HCT116 (cell line): Measurements from ENCODE around the gene COL15A1. TPM values are rescaled to one million over a fixed set of nuclear protein-coding genes. Genes with fewer than 3 reads are reported as not detected.

Experiments used
- ATAC-seq: fragments of 200-7000 bp; cut with Tn5 transposase; 2 replicates; pipeline ENCODE4 v1.9.1; 2020; ENCODE audit warnings: mild to moderate bottlenecking, moderate library complexity
- BruUV-seq: library from RNA; stranded (reverse); fragments of 400-500 nt; replicated peaks from 2 replicates; lab custom pipeline; 2021; lab: Mats Ljungman, UMichigan
- CTCF ChIA-PET: fragments of 300-600 bp; sonication (Branson Sonifier 250); formaldehyde crosslinking; loops from one replicate; lab custom pipeline; 2021; ENCODE audit warnings: antibody characterized with exemption; lab: Charles Lee
- POLR2A ChIA-PET: fragments of 300-600, 350-600 bp; sonication (Branson Sonifier 250); formaldehyde crosslinking; loops from one replicate; lab custom pipeline; 2021; ENCODE audit warnings: antibody characterized with exemption; lab: Charles Lee
- RAD21 ChIA-PET, 2 experiments: fragments of 300-600 bp; sonication (Branson Sonifier 250); formaldehyde crosslinking; loops; one replicate each; lab custom pipeline; 2023; ENCODE audit warnings: low total read pairs in 2 of 2; ENCODE audit not compliant: uncharacterized antibody in 2 of 2, unreplicated experiment in 2 of 2, low non-redundant PET in 1 of 2; lab: Charles Lee
- DNase-seq: peaks from one replicate; pipeline ENCODE4 v3.0.0-alpha.2; 2010; ENCODE audit warnings: low read depth, low spot score
- H2AFZ ChIP-seq: fragments of 200-600 bp; shearing (Covaris generic), sonication (generic); 2 replicates; pipeline ENCODE4 v1.6.1; 2017; ENCODE audit warnings: low read depth, mixed run types, mixed read lengths, antibody characterized with exemption, low read length; ENCODE audit not compliant: poor library complexity, severe bottlenecking
- H3K27ac ChIP-seq: 2 replicates; pipeline ENCODE4 v1.5.1; 2012; ENCODE audit warnings: low read depth, low read length
- H3K27me3 ChIP-seq: fragments of 200-600 bp; sonication (generic); 2 replicates; pipeline ENCODE4 v1.6.1; 2016; ENCODE audit warnings: mixed run types, low read length, mixed read lengths; ENCODE audit not compliant: insufficient read depth
- H3K36me3 ChIP-seq, 2 experiments: fragments of 200-500 bp in 1 of 2; fragments of 200-600 bp in 1 of 2; sonication (Bioruptor generic) in 1 of 2; sonication (generic) in 1 of 2; 2 replicates each; pipeline versions ENCODE4 v1.5.1 to v1.6.1; 2014 to 2016; ENCODE audit warnings: low read length in 2 of 2, inconsistent platforms in 1 of 2, mixed read lengths in 1 of 2, mixed run types in 1 of 2; ENCODE audit not compliant: insufficient read depth in 2 of 2, control insufficient read depth in 1 of 2
- H3K4me1 ChIP-seq, 2 experiments: fragments of 200-600 bp in 1 of 2; sonication (generic) in 1 of 2; 2 replicates each; pipeline versions ENCODE4 v1.5.1 to v1.6.1; 2012 to 2017; ENCODE audit warnings: low read length in 2 of 2, inconsistent platforms in 1 of 2, mild to moderate bottlenecking in 1 of 2, mixed read lengths in 1 of 2, mixed run types in 1 of 2, moderate library complexity in 1 of 2; ENCODE audit not compliant: insufficient read depth in 2 of 2, control insufficient read depth in 1 of 2
- H3K4me2 ChIP-seq: fragments of 200-600 bp; sonication (generic); 2 replicates; pipeline ENCODE4 v1.6.1; 2017; ENCODE audit warnings: mixed run types, low read length, mixed read lengths
- H3K4me3 ChIP-seq, 2 experiments: fragments of 200-600 bp in 1 of 2; sonication (generic) in 1 of 2; replicated peaks in 1 of 2; 2 replicates each; pipeline ENCODE4 v1.5.1; 2011 to 2016; ENCODE audit warnings: low read length in 2 of 2, control low read depth in 1 of 2, low read depth in 1 of 2, mild to moderate bottlenecking in 1 of 2, mixed read lengths in 1 of 2, mixed run types in 1 of 2
- H3K79me2 ChIP-seq: fragments of 200-600 bp; sonication (generic); 2 replicates; pipeline ENCODE4 v1.6.1; 2017; ENCODE audit warnings: mild to moderate bottlenecking, mixed run types, low read length, moderate library complexity, mixed read lengths; ENCODE audit not compliant: insufficient read depth
- H3K9ac ChIP-seq: fragments of 200-600 bp; sonication (generic); 2 replicates; pipeline ENCODE4 v1.6.1; 2016; ENCODE audit warnings: low read length, mixed read lengths
- H3K9me2 ChIP-seq: fragments of 200-600 bp; sonication (generic), shearing (Covaris generic); 2 replicates; pipeline ENCODE4 v1.6.1; 2017; ENCODE audit warnings: mixed run types, mild to moderate bottlenecking, moderate library complexity; ENCODE audit not compliant: insufficient read depth
- H3K9me3 ChIP-seq, 2 experiments: fragments of 200-500 bp in 1 of 2; fragments of 200-600 bp in 1 of 2; sonication (Bioruptor generic) in 1 of 2; sonication (generic) in 1 of 2; 2 replicates each; pipeline ENCODE4 v1.6.1; 2014 to 2017; ENCODE audit warnings: low read length in 2 of 2, mixed read lengths in 2 of 2, inconsistent platforms in 1 of 2, low read depth in 1 of 2, mild to moderate bottlenecking in 1 of 2, mixed run types in 1 of 2, moderate library complexity in 1 of 2; ENCODE audit not compliant: control insufficient read depth in 1 of 2, insufficient read depth in 1 of 2
- H4K20me1 ChIP-seq: fragments of 200-600 bp; sonication (generic), shearing (Covaris generic); 2 replicates; pipeline ENCODE4 v1.6.1; 2017; ENCODE audit warnings: mixed run types, mild to moderate bottlenecking, moderate library complexity; ENCODE audit not compliant: insufficient read depth
- ELF1 ChIP-seq: IDR thresholded peaks from 2 replicates; pipeline ENCODE4 v1.6.1; 2012; ENCODE audit warnings: low read depth, borderline replicate concordance
- EZH2 ChIP-seq: fragments of 200-600 bp; sonication (generic); IDR thresholded peaks from 2 replicates; pipeline ENCODE4 v1.6.1; 2017; ENCODE audit warnings: antibody characterized with exemption, mixed run types
- POLR2A ChIP-seq: IDR thresholded peaks from 2 replicates; pipeline ENCODE4 v1.7.0; 2011; ENCODE audit warnings: borderline replicate concordance; ENCODE audit not compliant: insufficient read depth, insufficient read length; ENCODE audit errors: extremely low read depth
- SP1 ChIP-seq: IDR thresholded peaks from 2 replicates; pipeline ENCODE4 v1.6.1; 2012; ENCODE audit warnings: low read depth
- TCF7L2 ChIP-seq: IDR thresholded peaks from 2 replicates; pipeline ENCODE4 v1.7.0; 2011; ENCODE audit warnings: borderline replicate concordance, inconsistent platforms; ENCODE audit not compliant: insufficient read depth, insufficient read length; ENCODE audit errors: extremely low read depth
- YY1 ChIP-seq: IDR thresholded peaks from 2 replicates; pipeline ENCODE4 v1.6.1; 2011; ENCODE audit warnings: low read length, low read depth, moderate library complexity, mild to moderate bottlenecking; ENCODE audit not compliant: insufficient replicate concordance; ENCODE audit errors: extremely low read depth
- ZFX ChIP-seq: fragments of 450-650 bp; IDR thresholded peaks from 2 replicates; pipeline ENCODE4 v1.6.1; 2017
- intact Hi-C: fragments of 100-400 bp; cut with micrococcal nuclease; formaldehyde crosslinking; loops from 2 replicates; pipeline ENCODE4 v1.10.0; 2022
- total RNA-seq: library from RNA; stranded (reverse); gene quantifications from one replicate; pipeline ENCODE4 v1.2.1, GENCODE V29; 2021; ENCODE audit not compliant: unreplicated experiment
- TF ChIP-seq, protein P1 (sequence below), 3 experiments: fragments of 200-600 bp in 1 of 3; sonication (generic) in 1 of 3; IDR thresholded peaks in 2 of 3; conservative IDR thresholded peaks in 1 of 3; 2 replicates each; pipeline ENCODE4 v1.5.1; 2012 to 2017; ENCODE audit warnings: low read depth in 2 of 3, low read length in 2 of 3, antibody characterized with exemption in 1 of 3, borderline replicate concordance in 1 of 3, control low read depth in 1 of 3, mild to moderate bottlenecking in 1 of 3, mixed read lengths in 1 of 3, mixed run types in 1 of 3, moderate library complexity in 1 of 3; ENCODE audit not compliant: insufficient read depth in 1 of 3
- TF ChIP-seq, protein P2 (sequence below): IDR thresholded peaks from 2 replicates; pipeline ENCODE4 v1.6.1; 2012
- TF ChIP-seq, protein P3 (sequence below): IDR thresholded peaks from 2 replicates; pipeline ENCODE4 v1.6.1; 2011; ENCODE audit warnings: mild to moderate bottlenecking, low read length, moderate library complexity; ENCODE audit not compliant: insufficient replicate concordance; ENCODE audit errors: extremely low read depth

COL15A1 gene
- total RNA-seq, 1 experiment from 2014 or later = 0.15 TPM

DNA sequence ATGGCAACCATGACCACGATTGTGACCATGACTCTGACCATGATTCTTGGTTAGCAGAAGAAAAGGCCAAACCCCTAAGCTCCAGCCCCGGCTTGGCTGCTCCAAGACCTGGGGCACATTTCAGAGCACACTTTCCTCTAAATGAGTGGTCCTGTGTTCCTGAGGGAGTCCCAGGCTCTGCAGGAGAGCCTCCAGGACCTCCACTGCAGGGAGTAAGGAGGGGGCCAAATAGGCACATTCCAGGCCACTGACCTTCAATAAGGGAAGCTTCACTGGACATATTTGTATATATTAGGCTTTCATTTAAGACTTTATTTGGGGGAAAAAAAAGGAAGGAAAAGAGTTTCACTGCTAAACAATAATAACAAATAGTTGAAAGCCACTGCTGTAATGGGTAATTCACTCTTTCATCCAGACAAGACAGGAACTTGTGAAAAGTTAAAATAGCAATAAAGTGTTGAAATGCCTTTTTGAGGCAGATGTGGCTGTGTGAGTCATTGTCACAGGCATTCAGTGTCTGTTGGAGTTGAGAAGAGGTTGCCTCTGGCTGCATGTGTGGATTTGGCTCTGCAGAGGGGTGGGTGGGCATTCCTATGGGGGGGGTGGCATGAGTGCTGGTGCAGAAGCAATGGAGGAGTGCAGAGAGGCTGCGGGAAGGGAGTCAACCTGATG is 97.3 kb downstream of the COL15A1 start:
- TF ChIP-seq, protein P1, sequence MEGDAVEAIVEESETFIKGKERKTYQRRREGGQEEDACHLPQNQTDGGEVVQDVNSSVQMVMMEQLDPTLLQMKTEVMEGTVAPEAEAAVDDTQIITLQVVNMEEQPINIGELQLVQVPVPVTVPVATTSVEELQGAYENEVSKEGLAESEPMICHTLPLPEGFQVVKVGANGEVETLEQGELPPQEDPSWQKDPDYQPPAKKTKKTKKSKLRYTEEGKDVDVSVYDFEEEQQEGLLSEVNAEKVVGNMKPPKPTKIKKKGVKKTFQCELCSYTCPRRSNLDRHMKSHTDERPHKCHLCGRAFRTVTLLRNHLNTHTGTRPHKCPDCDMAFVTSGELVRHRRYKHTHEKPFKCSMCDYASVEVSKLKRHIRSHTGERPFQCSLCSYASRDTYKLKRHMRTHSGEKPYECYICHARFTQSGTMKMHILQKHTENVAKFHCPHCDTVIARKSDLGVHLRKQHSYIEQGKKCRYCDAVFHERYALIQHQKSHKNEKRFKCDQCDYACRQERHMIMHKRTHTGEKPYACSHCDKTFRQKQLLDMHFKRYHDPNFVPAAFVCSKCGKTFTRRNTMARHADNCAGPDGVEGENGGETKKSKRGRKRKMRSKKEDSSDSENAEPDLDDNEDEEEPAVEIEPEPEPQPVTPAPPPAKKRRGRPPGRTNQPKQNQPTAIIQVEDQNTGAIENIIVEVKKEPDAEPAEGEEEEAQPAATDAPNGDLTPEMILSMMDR (IDR thresholded peaks at IDR 0.05 in 2 of 3, conservative IDR thresholded peaks at IDR 0.05 in 1 of 3; ENCODE audit: borderline replicate concordance in 1 of 3, insufficient read depth in 1 of 3, low read depth in 2 of 3, low read length in 2 of 3) = no peak
- TF ChIP-seq EZH2 (no peak), YY1 (no peak), ELF1 (no peak), SP1 (no peak), POLR2A (no peak), TCF7L2 (no peak), ZFX (no peak)
- TF ChIP-seq, protein P2, sequence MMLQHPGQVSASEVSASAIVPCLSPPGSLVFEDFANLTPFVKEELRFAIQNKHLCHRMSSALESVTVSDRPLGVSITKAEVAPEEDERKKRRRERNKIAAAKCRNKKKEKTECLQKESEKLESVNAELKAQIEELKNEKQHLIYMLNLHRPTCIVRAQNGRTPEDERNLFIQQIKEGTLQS = no peak
- TF ChIP-seq, protein P3, sequence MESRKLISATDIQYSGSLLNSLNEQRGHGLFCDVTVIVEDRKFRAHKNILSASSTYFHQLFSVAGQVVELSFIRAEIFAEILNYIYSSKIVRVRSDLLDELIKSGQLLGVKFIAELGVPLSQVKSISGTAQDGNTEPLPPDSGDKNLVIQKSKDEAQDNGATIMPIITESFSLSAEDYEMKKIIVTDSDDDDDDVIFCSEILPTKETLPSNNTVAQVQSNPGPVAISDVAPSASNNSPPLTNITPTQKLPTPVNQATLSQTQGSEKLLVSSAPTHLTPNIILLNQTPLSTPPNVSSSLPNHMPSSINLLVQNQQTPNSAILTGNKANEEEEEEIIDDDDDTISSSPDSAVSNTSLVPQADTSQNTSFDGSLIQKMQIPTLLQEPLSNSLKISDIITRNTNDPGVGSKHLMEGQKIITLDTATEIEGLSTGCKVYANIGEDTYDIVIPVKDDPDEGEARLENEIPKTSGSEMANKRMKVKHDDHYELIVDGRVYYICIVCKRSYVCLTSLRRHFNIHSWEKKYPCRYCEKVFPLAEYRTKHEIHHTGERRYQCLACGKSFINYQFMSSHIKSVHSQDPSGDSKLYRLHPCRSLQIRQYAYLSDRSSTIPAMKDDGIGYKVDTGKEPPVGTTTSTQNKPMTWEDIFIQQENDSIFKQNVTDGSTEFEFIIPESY = no peak
- no peak overlapping the region for H3K9ac ChIP-seq
- ATAC-seq (no peak), DNase-seq (no peak)
- POLR2A ChIA-PET = no interaction called here
- H4K20me1 ChIP-seq = no peaks in the 10 kb centered on the region
- no peaks in the 10 kb centered on the region for H3K4me1 ChIP-seq
- no peak overlapping the region for H3K4me2 ChIP-seq
- intact Hi-C loops = no loop called here
- BruUV-seq = no TSS peak
- no peaks in the 10 kb centered on the region for H3K9me2 ChIP-seq
- RAD21 ChIA-PET = no interaction called here
- H3K9me3 ChIP-seq = peaks cover 0 to 7% of the 10 kb centered on the region in 2 experiments; a peak in 1 of 4 replicates
- H3K27ac ChIP-seq = no peak overlapping the region
- H3K27me3 ChIP-seq = no peaks in the 10 kb centered on the region
- H2AFZ ChIP-seq = no peak overlapping the region
- CTCF ChIA-PET = no interaction called here
- no peak overlapping the region for H3K4me3 ChIP-seq
- no peaks in the 10 kb centered on the region for H3K79me2 ChIP-seq
- no peaks in the 10 kb centered on the region for H3K36me3 ChIP-seq
